Calu3 (cell line): ENCODE data around the gene IMMP1L. TPM values are rescaled to one million over a fixed set of nuclear protein-coding genes. Genes with fewer than 3 reads are reported as not detected.

Experiments used
- BruUV-seq: library from RNA; stranded (reverse); fragments of 400-500 nt; replicated peaks from 2 replicates; lab custom pipeline; 2021; lab: Mats Ljungman, UMichigan
- CTCF ChIA-PET: fragments of 300-600 bp; sonication (Branson Sonifier 250); formaldehyde crosslinking; loops from one replicate; lab custom pipeline; 2022; ENCODE audit warnings: antibody characterized with exemption; lab: Charles Lee
- DNase-seq: peaks from one replicate; pipeline ENCODE4 v3.0.0; 2022
- H3K27ac Mint-ChIP-seq: one replicate; pipeline ENCODE4 v1.8.0; 2022; ENCODE audit warnings: mixed read lengths; ENCODE audit not compliant: unreplicated experiment
- H3K27me3 Mint-ChIP-seq: one replicate; pipeline ENCODE4 v1.8.0; 2022; ENCODE audit warnings: mixed read lengths; ENCODE audit not compliant: unreplicated experiment
- H3K36me3 Mint-ChIP-seq: one replicate; pipeline ENCODE4 v1.8.0; 2022; ENCODE audit warnings: mild to moderate bottlenecking, moderate library complexity, mixed read lengths; ENCODE audit not compliant: insufficient read depth, unreplicated experiment
- H3K4me1 Mint-ChIP-seq: one replicate; pipeline ENCODE4 v1.8.0; 2022; ENCODE audit warnings: mild to moderate bottlenecking, low read depth, mixed read lengths; ENCODE audit not compliant: unreplicated experiment
- H3K4me3 Mint-ChIP-seq: one replicate; pipeline ENCODE4 v1.8.0; 2022; ENCODE audit warnings: mild to moderate bottlenecking, low read depth, moderate library complexity, mixed read lengths; ENCODE audit not compliant: unreplicated experiment
- H3K9me3 Mint-ChIP-seq: one replicate; pipeline ENCODE4 v1.8.0; 2022; ENCODE audit warnings: low read depth, mixed read lengths; ENCODE audit not compliant: unreplicated experiment
- CTCF ChIP-seq: fragments of 200-600 bp; IDR thresholded peaks from one replicate; pipeline ENCODE4 v1.8.0; 2022; ENCODE audit warnings: antibody characterized with exemption; ENCODE audit not compliant: unreplicated experiment
- intact Hi-C: fragments of 100-400 bp; cut with micrococcal nuclease; formaldehyde crosslinking; loops from one replicate; pipeline ENCODE4 v1.10.0; 2022; ENCODE audit not compliant: unreplicated experiment
- total RNA-seq: library from RNA; stranded (reverse); gene quantifications from 2 replicates; pipeline ENCODE4 v1.2.3, GENCODE V29; 2022

Gene IMMP1L
- total RNA-seq, 1 experiment from 2014 or later = 22.9 TPM

GRCh38 chr11:31450841-31451240 is 58.6 kb downstream of the IMMP1L start:
- DNase-seq = no peak
- H3K4me3 Mint-ChIP-seq = no peak overlapping the region
- H3K27ac Mint-ChIP-seq = no peak overlapping the region
- no peaks in the 10 kb centered on the region for H3K27me3 Mint-ChIP-seq
- H3K9me3 Mint-ChIP-seq = no peaks in the 10 kb centered on the region
- CTCF ChIA-PET = no interaction called here
- no peaks in the 10 kb centered on the region for H3K4me1 Mint-ChIP-seq
- intact Hi-C loops = no loop called here
- TF ChIP-seq CTCF = no peak
- BruUV-seq = no TSS peak
- no peaks in the 10 kb centered on the region for H3K36me3 Mint-ChIP-seq

GRCh38 chr11:31449040-31449439 is 60.4 kb downstream of the IMMP1L start:
- H3K4me3 Mint-ChIP-seq = no peak overlapping the region

GRCh38 chr11:31445621-31446020 is 63.8 kb downstream of the IMMP1L start:
- TF ChIP-seq CTCF = no peak
- no peak overlapping the region for H3K27ac Mint-ChIP-seq
- no peaks in the 10 kb centered on the region for H3K9me3 Mint-ChIP-seq

More at GRCh38 chr11:31449040-31449439, 60.4 kb downstream of the IMMP1L start:
- intact Hi-C loops = no loop called here
- H3K27me3 Mint-ChIP-seq = no peaks in the 10 kb centered on the region
- no peak overlapping the region for H3K27ac Mint-ChIP-seq
- CTCF ChIA-PET = no interaction called here
- H3K4me1 Mint-ChIP-seq = no peaks in the 10 kb centered on the region
- no peak for DNase-seq
- no peaks in the 10 kb centered on the region for H3K36me3 Mint-ChIP-seq
- no TSS peak for BruUV-seq
- no peaks in the 10 kb centered on the region for H3K9me3 Mint-ChIP-seq
- TF ChIP-seq CTCF = no peak

GRCh38 chr11:31443802-31444201 is 65.6 kb downstream of the IMMP1L start:
- H3K4me3 Mint-ChIP-seq = no peak overlapping the region
- H3K27ac Mint-ChIP-seq = no peak overlapping the region
- H3K27me3 Mint-ChIP-seq = no peaks in the 10 kb centered on the region
- no peaks in the 10 kb centered on the region for H3K9me3 Mint-ChIP-seq
- DNase-seq = no peak
- no peaks in the 10 kb centered on the region for H3K4me1 Mint-ChIP-seq
- intact Hi-C loops = no loop called here
- TF ChIP-seq CTCF = no peak
- no peaks in the 10 kb centered on the region for H3K36me3 Mint-ChIP-seq
- CTCF ChIA-PET = no interaction called here
- BruUV-seq = no TSS peak

More at GRCh38 chr11:31445621-31446020, 63.8 kb downstream of the IMMP1L start:
- DNase-seq = no peak
- Mint-ChIP-seq H3K4me1 (no peaks in the 10 kb centered on the region), H3K27me3 (no peaks in the 10 kb centered on the region), H3K36me3 (no peaks in the 10 kb centered on the region), H3K4me3 (no peak overlapping the region)
- CTCF ChIA-PET = no interaction called here
- BruUV-seq = no TSS peak
- intact Hi-C loops = no loop called here
